CD4-positive, alpha-beta T cell treated with Interleukin-17A for 4 hours (primary cell): ENCODE data around the gene CCDC134.
A peak's percentile ranks its signal among the peaks of the same experiment; 100 is the strongest.
"Not testable (repeated sequence)": the region's sequence is repeated elsewhere in the genome, so short reads cannot be mapped to it uniquely, and the experiment has no call there.

ENCODE experiments used
- DNase-seq: peaks from one replicate; pipeline ENCODE4 v3.0.0-alpha.2; 2020; ENCODE audit warnings: mixed read lengths

The CCDC134 gene

GRCh38 chr22:41845380-41846267 is 45.1 kb downstream of the CCDC134 start:
- no peak for DNase-seq

- no peak for DNase-seq
Measured at GRCh38 chr22:41846268-41846987, 45.9 kb downstream of the CCDC134 start.

- DNase-seq = no peak
Measured at GRCh38 chr22:41847300-41847699, 46.8 kb downstream of the CCDC134 start.

- DNase-seq = no peak
Measured at GRCh38 chr22:41848468-41848867, 48.0 kb downstream of the CCDC134 start.

GRCh38 chr22:41856469-41856868 is 56.0 kb downstream of the CCDC134 start:
- DNase-seq = no peak

- DNase-seq = peak; percentile 86
Measured at GRCh38 chr22:41857155-41857859, 56.8 kb downstream of the CCDC134 start.

- DNase-seq = no peak
Measured at GRCh38 chr22:41857860-41858199, 57.4 kb downstream of the CCDC134 start.

- DNase-seq = peak; percentile 66
Measured at GRCh38 chr22:41862160-41862529, 61.7 kb downstream of the CCDC134 start.

- DNase-seq = peak; percentile 15
Measured at GRCh38 chr22:41862530-41863266, 62.2 kb downstream of the CCDC134 start.

GRCh38 chr22:41863472-41863871 is 63.0 kb downstream of the CCDC134 start:
- DNase-seq = no peak

GRCh38 chr22:41868556-41868955 is 68.1 kb downstream of the CCDC134 start:
- no peak for DNase-seq

- not testable (repeated sequence) for DNase-seq
Measured at GRCh38 chr22:41870081-41870480, 69.6 kb downstream of the CCDC134 start.

- no peak for DNase-seq
Measured at GRCh38 chr22:41870786-41871185, 70.3 kb downstream of the CCDC134 start.

- DNase-seq = peak; percentile 40
Measured at GRCh38 chr22:41873391-41873790, 72.9 kb downstream of the CCDC134 start.

- DNase-seq = no peak
Measured at GRCh38 chr22:41874090-41874489, 73.6 kb downstream of the CCDC134 start.

GRCh38 chr22:41875531-41876270 is 75.2 kb downstream of the CCDC134 start:
- DNase-seq = no peak
